ENCODE results near the gene GGN.

DNA sequence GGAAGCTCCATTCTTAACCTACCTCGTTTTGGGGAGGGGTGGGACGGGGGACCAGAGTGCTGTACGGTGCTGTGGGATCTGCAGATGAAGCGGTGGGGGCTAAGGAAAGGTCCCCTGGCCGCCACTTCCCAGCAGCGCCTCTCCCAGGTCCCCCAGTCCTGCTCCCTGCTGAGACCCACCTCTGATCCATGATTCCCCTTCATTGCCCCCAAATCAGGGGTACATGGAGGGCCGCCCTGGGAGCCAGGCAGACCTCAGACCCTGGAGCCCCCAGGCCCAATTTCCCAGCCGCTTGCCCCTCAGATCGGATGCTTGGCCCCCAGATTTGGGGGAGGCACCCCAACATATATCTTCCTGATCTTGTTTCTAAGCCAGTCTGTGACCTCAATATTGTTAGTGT lies 11.2 kb upstream of the GGN start:
- TF ChIP-seq CTCF (IDR thresholded peaks at IDR 0.05; ENCODE audit: insufficient read depth, low read depth, low read length): no peak
- TF ChIP-seq EZH2 (IDR thresholded peaks at IDR 0.05; ENCODE audit: insufficient read depth, low read length): no peak
